Measurements from ENCODE around the gene IL1RN.

IL1RN gene

DNA sequence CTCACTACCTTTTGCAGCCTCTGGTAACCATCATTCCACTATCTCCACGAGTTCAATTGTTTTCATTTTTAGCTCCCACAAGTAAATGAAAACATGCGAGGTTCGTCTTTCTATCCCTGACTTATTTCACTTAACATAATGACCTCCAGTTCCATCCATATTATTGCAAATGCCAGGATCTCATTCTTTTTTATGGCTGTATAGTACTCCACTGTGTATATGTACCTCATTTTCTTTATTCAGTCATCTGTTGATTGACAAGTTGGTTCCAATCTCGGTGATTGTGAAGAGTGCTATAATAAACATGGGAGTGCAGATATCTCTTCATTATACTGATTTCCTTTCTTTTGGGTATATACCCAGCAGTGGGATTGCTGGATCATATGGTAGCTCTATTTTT lies 16.9 kb downstream of the IL1RN start:
- H3K4me3 ChIP-seq (replicated peaks; ENCODE audit: low read depth, low read length): no peak overlapping the region
- no peak for DNase-seq (ENCODE audit: low read depth)
- TF ChIP-seq CTCF (IDR thresholded peaks at IDR 0.05; ENCODE audit: low read length, missing control alignments): no peak

DNA sequence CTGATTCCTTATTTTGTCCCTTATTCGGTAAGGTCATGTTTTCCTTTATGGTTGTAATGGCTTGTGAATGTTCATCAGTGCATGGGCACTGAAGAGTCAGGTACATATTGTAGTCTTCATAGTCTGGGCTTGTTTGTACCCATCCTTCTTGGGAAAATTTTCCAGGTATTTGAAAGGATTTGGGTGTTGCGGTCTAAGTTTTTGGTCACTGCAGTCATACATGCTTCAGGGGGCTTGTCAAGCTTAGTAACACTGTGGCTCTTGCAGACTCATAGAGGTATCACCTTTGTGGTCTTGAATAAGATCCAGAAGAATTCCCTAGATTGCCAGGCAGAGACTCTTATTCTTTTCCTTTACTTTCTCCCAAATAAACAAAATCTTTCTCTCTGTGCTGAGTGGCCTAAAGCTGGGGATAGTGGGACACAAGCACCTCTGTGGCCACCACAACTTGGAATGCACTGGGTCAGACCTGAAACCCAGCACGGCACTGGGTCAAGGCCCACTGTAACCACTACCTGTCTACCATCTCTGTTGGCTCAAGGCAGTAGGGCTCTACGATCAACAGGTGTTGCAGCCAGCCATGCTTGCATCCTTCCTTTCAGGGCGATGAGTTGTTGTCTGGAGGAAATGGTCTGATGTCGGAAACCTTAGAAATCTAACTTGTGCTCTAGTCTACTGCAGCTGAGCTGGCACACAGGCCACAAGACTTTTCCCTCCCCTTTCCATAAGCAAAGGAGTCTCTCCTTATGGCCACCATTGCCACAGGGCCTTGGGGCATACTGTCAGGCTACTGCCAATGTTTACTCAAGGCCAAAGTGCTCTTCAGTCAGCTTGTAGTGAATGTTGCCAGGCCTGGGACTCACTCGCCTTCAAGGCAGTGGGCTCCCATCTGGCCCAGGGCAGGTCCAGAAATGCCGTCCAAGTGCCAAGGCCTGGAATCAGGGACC lies 21.5 kb downstream of the IL1RN start:
- TF ChIP-seq CTCF (IDR thresholded peaks at IDR 0.05; ENCODE audit: low read length, missing control alignments): no peak
- H3K4me3 ChIP-seq (replicated peaks; ENCODE audit: low read depth, low read length): no peak overlapping the region
- DNase-seq (ENCODE audit: low read depth): no peak

DNA sequence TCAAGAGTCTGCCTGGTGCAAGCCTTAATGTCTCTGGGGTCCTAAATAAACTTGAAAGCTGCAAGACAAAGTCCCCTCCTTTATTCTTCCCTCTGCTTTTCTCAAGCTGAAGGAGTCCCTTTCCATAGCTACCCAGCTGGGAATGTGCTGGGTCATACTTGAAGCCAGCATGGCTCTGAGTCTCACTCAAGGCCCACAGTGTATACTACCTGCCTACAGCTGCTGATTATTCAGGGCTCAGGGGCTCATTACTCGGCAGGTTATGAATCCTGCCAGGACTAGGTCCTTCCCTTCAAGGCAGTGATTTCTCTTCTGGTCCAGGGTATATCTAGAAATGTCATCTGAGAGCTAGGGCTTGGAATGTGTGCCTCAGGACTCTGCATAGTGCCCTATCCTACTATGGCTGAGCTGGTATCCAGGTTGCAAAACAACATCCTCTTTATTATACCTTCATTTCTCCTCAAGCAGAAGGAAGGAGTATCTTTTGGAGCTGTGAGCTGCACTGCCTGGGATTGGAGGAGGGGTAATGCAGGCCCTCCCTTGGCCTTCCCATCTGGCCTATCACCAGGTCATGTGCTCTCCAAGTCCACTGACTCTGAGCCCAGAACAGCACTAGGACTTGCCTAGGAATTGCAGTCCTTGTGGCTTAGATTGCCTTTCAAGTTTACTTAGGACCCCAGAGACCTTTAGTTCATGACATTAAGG lies 22.3 kb downstream of the IL1RN start:
- H3K4me3 ChIP-seq (replicated peaks; ENCODE audit: low read depth, low read length): no peak overlapping the region
- DNase-seq (ENCODE audit: low read depth): no peak
- no peak for TF ChIP-seq CTCF (IDR thresholded peaks at IDR 0.05; ENCODE audit: low read length, missing control alignments)

- H3K4me3 ChIP-seq (replicated peaks; ENCODE audit: low read depth, low read length): no peak overlapping the region
- no peak for DNase-seq (ENCODE audit: low read depth)
- no peak for TF ChIP-seq CTCF (IDR thresholded peaks at IDR 0.05; ENCODE audit: low read length, missing control alignments)
These were observed 22.8 kb downstream of the IL1RN start for GRCh38 chr2:113150258-113150601.

GRCh38 chr2:113155331-113155730 lies 27.9 kb downstream of the IL1RN start:
- no peak for DNase-seq (ENCODE audit: low read depth)
- no peak overlapping the region for H3K4me3 ChIP-seq (replicated peaks; ENCODE audit: low read depth, low read length)
- no peak for TF ChIP-seq CTCF (IDR thresholded peaks at IDR 0.05; ENCODE audit: low read length, missing control alignments)

- no peak for TF ChIP-seq CTCF (IDR thresholded peaks at IDR 0.05; ENCODE audit: low read length, missing control alignments)
- DNase-seq (ENCODE audit: low read depth): no peak
- no peak overlapping the region for H3K4me3 ChIP-seq (replicated peaks; ENCODE audit: low read depth, low read length)
These were observed 29.1 kb downstream of the IL1RN start for GRCh38 chr2:113156278-113157117.

Measured in fibroblast of pulmonary artery (primary cell).